Neutrophil (primary cell): ENCODE measurements around the gene PARD3.

Experiments used
- H3K27ac ChIP-seq: fragments of 200-600 bp; sonication (generic); 2 replicates; pipeline ENCODE4 v1.5.1; 2016; ENCODE audit warnings: mild to moderate bottlenecking, moderate library complexity
- H3K27me3 ChIP-seq: fragments of 200-600 bp; sonication (generic); 2 replicates; pipeline ENCODE4 v1.6.0; 2016; ENCODE audit warnings: mild to moderate bottlenecking
- H3K36me3 ChIP-seq: fragments of 200-600 bp; sonication (generic); 2 replicates; pipeline ENCODE4 v1.5.1; 2017
- H3K4me1 ChIP-seq, 2 experiments: fragments of 200-600 bp in 1 of 2; sonication (generic) in 1 of 2; 1 replicate in 1 of 2; 2 replicates in 1 of 2; pipeline versions ENCODE4 v1.5.1 to v1.6.1; 2013 to 2016; ENCODE audit warnings: low read depth in 1 of 2, low read length in 1 of 2, mild to moderate bottlenecking in 1 of 2, moderate library complexity in 1 of 2; ENCODE audit not compliant: control insufficient read depth in 1 of 2, insufficient read depth in 1 of 2
- H3K4me3 ChIP-seq, 2 experiments: fragments of 200-600 bp in 1 of 2; sonication (generic) in 1 of 2; 1 replicate in 1 of 2; 2 replicates in 1 of 2; pipeline ENCODE4 v1.5.1; 2013 to 2016; ENCODE audit warnings: low read depth in 1 of 2, low read length in 1 of 2, mild to moderate bottlenecking in 1 of 2, moderate library complexity in 1 of 2
- H3K9me3 ChIP-seq: fragments of 200-600 bp; sonication (generic); 2 replicates; pipeline ENCODE4 v1.5.1; 2016
- TF ChIP-seq, protein P1 (sequence below): fragments of 200-600 bp; sonication (generic); IDR thresholded peaks from 2 replicates; pipeline ENCODE4 v1.5.1; 2016; ENCODE audit warnings: antibody characterized with exemption

Gene PARD3

DNA sequence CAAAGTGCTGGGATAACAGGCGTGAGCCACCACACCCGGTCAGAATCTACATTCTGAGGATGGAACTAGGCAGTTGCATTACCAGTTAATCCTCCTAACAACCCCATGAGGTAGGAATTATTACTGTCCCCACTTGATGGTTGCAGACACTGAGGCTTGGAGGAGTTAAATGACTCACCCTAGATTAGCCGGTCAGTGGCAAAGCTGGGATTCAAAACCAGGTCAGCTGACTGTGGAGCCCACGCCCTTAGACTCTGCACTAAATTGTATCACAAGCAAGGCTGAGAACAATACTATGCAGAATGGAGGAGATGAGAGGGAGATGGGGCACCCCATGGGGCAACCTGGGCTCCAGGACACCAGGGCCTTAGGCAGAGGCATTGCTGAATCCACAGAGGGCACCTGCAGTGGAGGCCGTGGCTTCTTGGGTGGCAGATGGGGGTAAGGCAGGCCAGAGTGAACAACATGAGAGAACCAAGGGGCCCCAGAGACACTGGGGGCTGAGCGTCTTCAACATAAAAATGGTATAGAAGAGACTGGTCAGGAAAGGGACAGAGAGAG lies 723.4 kb downstream of the PARD3 start:
- Histone ChIP-seq H3K27me3 (no peaks in the 10 kb centered on the region), H3K4me1 (no peaks in the 10 kb centered on the region), H3K4me3 (no peak overlapping the region), H3K9me3 (no peaks in the 10 kb centered on the region), H3K36me3 (no peaks in the 10 kb centered on the region), H3K27ac (no peak overlapping the region)
- TF ChIP-seq, protein P1, sequence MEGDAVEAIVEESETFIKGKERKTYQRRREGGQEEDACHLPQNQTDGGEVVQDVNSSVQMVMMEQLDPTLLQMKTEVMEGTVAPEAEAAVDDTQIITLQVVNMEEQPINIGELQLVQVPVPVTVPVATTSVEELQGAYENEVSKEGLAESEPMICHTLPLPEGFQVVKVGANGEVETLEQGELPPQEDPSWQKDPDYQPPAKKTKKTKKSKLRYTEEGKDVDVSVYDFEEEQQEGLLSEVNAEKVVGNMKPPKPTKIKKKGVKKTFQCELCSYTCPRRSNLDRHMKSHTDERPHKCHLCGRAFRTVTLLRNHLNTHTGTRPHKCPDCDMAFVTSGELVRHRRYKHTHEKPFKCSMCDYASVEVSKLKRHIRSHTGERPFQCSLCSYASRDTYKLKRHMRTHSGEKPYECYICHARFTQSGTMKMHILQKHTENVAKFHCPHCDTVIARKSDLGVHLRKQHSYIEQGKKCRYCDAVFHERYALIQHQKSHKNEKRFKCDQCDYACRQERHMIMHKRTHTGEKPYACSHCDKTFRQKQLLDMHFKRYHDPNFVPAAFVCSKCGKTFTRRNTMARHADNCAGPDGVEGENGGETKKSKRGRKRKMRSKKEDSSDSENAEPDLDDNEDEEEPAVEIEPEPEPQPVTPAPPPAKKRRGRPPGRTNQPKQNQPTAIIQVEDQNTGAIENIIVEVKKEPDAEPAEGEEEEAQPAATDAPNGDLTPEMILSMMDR: no peak

DNA sequence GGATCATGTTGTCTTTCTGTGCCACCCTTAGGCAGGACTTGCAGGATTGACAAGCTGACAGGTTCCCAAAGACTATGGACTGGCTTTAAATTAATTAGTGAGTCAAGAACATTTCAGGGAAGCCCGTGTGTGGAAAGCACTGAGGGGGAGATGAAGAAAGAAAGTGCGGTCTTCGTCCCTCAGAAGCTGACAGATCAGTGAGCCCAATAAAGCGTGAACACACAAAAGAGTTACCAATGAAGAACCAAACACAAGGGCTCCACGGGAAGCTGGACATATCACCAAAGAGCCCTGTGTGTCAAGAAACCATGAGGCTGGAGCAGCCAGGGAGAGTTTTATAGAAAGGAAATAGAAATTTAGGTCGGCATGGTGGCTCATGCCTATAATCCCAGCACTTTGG lies 725.8 kb downstream of the PARD3 start:
- Histone ChIP-seq H3K4me1 (no peaks in the 10 kb centered on the region), H3K27ac (no peak overlapping the region), H3K36me3 (no peaks in the 10 kb centered on the region), H3K9me3 (no peaks in the 10 kb centered on the region), H3K27me3 (no peaks in the 10 kb centered on the region), H3K4me3 (no peak overlapping the region)
- TF ChIP-seq, protein P1: no peak

DNA sequence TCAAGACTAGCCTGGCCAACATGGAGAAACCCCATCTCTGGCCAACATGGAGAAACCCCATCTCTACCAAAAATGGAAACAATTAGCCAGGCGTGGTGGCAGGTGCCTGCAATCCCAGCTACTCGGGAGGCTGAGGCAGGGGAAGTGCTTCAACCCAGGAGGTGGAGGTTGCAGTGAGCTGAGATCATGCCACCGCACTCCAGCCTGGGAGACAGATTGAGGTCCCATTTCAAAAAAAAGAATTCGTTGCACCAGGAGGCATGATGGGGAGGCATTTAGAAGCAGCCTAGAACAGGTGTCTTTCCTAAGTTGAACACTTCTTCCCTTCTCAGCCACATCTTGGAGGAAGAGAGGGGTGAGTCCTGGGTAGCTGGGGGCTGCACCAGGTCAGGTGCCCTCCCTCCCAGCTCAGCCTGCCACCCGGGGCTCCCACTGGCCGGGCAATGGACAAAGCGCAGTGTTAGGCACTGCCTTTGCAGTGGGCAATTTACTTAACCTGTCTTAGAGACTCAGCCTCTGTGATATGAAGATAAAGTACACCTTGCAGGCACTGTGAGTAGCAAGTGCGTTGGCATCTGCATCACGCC lies 726.8 kb downstream of the PARD3 start:
- no peaks in the 10 kb centered on the region for H3K27me3 ChIP-seq
- no peak overlapping the region for H3K4me3 ChIP-seq
- H3K27ac ChIP-seq: no peak overlapping the region
- no peaks in the 10 kb centered on the region for H3K4me1 ChIP-seq
- H3K36me3 ChIP-seq: no peaks in the 10 kb centered on the region
- TF ChIP-seq, protein P1: no peak
- H3K9me3 ChIP-seq: no peaks in the 10 kb centered on the region

DNA sequence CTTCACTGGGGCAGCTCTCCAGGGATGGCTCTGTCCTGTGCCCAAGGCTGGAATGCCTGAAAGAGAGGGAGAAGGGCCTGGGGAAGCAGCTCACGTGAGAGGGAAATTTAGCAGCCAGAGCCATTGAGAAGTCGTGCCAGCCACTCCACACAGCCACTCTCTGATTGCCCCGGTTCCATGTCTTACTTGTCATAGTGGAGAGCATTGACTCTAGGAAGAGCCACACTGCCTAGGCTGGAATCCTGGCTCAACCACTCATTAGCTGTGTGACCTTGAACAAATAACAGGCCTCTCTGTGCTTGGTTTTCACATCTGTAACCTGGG lies 728.0 kb downstream of the PARD3 start:
- H3K36me3 ChIP-seq: no peaks in the 10 kb centered on the region
- H3K4me3 ChIP-seq: no peak overlapping the region
- no peaks in the 10 kb centered on the region for H3K9me3 ChIP-seq
- H3K4me1 ChIP-seq: no peaks in the 10 kb centered on the region
- no peak overlapping the region for H3K27ac ChIP-seq
- no peaks in the 10 kb centered on the region for H3K27me3 ChIP-seq
- TF ChIP-seq, protein P1: no peak

DNA sequence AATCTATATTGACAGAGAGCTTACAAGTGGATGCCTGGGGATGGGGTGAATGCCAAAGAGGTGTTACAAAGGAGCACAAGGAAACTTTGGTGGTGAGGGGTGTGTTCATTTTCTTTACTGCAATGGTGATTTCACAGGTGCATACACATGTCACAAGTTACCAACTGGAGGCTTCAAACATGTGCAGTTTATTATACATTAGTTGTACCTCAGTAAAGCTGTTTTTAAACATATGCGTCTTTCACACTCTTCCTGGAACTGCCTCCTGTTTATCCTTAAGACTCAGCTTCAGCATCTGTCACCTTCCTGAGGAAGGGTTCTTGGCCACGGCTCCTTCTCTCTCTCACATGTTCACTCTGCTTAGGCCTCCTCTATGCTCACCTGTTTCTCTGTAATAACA lies 731.5 kb downstream of the PARD3 start:
- Histone ChIP-seq H3K4me3 (no peak overlapping the region), H3K27me3 (no peaks in the 10 kb centered on the region), H3K9me3 (no peaks in the 10 kb centered on the region), H3K36me3 (no peaks in the 10 kb centered on the region), H3K27ac (no peak overlapping the region), H3K4me1 (no peaks in the 10 kb centered on the region)
- TF ChIP-seq, protein P1: no peak
